Keratinocyte (primary cell): Measurements from ENCODE around the gene PPP1R3C.

ENCODE experiments used
- EZH2 ChIP-seq: IDR thresholded peaks from one replicate; pipeline ENCODE4 v1.6.1; 2012; ENCODE audit warnings: inconsistent platforms, mild to moderate bottlenecking, low read length, moderate library complexity
- TF ChIP-seq, protein P1 (sequence below), 3 experiments: IDR thresholded peaks in 1 of 3; conservative IDR thresholded peaks in 1 of 3; optimal IDR thresholded peaks in 1 of 3; 2 replicates in 2 of 3; 3 replicates in 1 of 3; pipeline versions ENCODE3 to v1.5.1; 2011; ENCODE audit warnings: low read length in 3 of 3, mild to moderate bottlenecking in 3 of 3, moderate library complexity in 2 of 3, control low read depth in 1 of 3, inconsistent platforms in 1 of 3; ENCODE audit not compliant: insufficient read depth in 2 of 3; ENCODE audit errors: extremely low read depth in 1 of 3

DNA sequence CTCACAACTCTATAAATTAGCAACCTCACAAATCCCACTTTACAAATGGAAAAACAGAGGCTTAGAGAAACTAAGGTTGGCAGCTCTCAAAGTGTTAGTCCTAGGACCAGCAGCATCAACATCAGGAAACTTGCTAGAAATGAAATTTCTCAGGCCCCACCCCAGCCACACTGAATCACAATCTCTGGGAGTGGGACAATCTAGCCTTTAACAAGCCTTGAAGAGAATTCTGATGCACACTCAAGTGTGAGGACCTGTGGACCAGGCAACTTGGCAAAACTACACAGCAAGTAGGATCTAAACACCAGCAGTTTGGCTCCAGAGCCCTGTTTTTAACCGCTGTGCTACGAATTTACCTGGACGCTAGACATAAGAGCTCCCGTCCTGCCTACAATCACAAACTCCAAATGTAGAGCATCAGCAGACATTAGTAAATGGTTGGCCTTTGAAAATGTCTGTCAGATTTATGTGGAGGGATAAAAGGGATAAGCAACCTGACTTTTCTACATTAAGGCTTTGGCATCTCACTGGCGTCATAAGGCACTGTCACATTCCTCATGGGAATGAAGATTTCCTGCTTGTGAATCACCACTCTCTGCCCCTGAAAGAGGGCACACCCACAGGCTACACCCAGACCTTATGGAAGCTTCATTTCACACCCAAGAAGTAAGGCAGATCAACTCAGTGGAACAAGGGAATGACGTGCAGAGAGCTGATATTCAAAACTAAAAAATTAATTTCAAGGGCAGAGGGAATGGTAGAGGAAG, 34.5 kb downstream of the PPP1R3C start:
- TF ChIP-seq, protein P1, sequence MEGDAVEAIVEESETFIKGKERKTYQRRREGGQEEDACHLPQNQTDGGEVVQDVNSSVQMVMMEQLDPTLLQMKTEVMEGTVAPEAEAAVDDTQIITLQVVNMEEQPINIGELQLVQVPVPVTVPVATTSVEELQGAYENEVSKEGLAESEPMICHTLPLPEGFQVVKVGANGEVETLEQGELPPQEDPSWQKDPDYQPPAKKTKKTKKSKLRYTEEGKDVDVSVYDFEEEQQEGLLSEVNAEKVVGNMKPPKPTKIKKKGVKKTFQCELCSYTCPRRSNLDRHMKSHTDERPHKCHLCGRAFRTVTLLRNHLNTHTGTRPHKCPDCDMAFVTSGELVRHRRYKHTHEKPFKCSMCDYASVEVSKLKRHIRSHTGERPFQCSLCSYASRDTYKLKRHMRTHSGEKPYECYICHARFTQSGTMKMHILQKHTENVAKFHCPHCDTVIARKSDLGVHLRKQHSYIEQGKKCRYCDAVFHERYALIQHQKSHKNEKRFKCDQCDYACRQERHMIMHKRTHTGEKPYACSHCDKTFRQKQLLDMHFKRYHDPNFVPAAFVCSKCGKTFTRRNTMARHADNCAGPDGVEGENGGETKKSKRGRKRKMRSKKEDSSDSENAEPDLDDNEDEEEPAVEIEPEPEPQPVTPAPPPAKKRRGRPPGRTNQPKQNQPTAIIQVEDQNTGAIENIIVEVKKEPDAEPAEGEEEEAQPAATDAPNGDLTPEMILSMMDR (optimal IDR thresholded peaks at IDR 0.05 in 1 of 3, IDR thresholded peaks at IDR 0.05 in 1 of 3, conservative IDR thresholded peaks at IDR 0.05 in 1 of 3; ENCODE audit: extremely low read depth in 1 of 3, insufficient read depth in 2 of 3, low read length in 3 of 3) = no peak
- TF ChIP-seq EZH2 = no peak
